HG03060 (cell line): ENCODE results near the gene SGTB.
"Not testable (repeated sequence)": the region's sequence is repeated elsewhere in the genome, so short reads cannot be mapped to it uniquely, and the experiment has no call there.

ENCODE experiments used
- ATAC-seq: cut with Tn5 transposase; IDR thresholded peaks from one replicate; pipeline ENCODE4 v1.9.1; 2021; ENCODE audit warnings: low read depth, moderate number of reproducible peaks; ENCODE audit not compliant: unreplicated experiment

The SGTB gene

DNA sequence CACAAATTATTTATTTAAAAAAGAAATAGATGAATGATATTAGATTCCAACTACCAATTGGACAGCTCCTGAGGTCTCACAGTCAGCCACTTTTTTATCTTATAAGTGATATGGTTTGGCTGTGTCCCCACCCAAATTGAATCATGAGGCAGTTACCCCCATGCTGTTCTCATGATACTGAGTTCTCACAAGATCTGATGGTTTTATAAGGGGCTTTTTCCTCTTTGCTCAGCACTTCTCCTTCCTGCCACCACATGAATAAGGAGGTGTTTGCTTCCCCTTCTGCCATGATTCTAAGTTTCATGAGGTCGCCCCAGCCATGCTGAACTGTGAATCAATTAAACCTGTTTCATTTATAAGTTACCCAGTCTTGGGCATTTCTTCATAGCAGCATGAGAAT lies 13.0 kb upstream of the SGTB start:
- ATAC-seq = no peak

DNA sequence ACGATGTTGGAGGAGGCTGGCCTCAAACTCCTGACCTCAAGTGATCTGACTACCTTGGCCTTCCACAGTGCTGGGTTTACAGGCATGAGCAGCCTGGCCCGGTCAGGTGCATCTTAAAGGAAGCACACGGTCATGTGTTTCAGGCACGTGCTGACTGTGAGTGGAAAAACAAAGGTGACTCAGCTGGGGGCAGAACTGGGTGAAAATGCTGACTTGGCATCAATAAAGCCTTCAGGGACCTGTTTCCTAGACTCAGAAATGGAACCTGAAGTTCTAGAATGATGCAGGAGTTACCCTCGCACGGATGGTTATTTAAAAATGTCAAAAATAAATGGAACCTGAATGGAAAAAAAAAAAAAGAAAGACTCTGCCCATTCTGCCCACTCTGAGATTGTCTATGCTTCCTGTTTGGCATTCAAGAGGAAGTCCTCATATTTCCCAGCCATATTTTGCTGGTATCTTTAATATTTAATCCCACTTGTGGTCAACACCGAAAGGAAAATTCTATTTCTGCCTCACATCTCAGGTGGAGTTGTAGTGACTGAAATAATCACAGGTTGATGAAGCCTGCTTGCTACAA lies 12.4 kb upstream of the SGTB start:
- ATAC-seq = not testable (repeated sequence)

DNA sequence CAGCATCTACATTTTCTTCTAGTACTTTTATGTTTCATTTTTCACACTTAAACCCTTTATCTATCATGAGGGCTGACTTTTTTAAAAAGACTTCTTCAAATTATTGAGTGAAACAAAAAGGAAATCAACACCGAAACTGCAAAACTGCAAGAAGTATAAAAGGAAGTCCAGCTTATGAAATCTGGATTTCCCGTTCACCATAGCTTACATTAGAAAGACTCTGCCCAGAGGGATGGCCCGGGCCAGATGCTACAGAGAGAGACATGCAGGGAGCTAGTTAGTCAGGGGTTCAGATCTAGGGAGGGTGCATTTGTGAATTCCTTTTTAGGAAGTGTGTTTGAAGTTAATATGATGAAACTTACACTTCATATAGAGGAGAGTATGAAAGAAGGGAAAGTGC lies 10.1 kb upstream of the SGTB start:
- not testable (repeated sequence) for ATAC-seq

DNA sequence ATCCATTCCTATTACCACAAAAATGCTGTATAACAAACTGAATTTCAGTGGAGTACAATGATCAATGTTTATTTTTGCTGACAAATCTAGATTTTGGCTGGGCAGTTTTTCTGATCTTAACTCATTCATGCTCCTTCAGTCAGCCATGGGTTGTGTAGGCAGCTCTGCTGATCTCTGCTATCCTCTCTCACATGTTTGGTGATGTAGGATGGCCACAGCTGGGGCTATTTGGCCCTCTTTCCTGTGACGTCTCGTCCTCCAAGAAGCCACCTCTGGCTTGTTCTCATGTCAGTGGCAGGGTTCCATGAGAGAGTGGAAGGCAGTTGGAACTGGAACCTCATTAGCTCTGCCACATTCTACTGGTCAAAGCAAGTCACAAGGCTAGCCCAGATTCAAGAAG lies 9.0 kb upstream of the SGTB start:
- ATAC-seq = no peak

DNA sequence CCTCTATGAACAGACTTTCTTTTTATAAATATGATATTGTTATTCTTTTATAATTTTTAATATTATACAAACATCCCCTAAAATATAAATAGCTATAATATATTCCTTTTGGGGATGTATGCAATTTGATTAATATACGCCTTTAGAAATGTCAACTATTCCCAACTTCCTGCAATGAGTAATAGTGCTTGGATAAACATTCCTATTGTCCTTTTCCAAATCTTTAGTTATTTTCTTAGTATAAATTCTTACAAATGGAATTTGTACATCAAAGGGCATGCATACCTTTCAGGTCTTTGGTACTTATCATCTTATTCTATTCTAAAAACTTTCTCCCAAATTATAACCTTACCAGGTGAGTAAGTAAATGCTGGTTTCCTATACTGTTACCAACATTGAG lies 6.3 kb upstream of the SGTB start:
- ATAC-seq = no peak

DNA sequence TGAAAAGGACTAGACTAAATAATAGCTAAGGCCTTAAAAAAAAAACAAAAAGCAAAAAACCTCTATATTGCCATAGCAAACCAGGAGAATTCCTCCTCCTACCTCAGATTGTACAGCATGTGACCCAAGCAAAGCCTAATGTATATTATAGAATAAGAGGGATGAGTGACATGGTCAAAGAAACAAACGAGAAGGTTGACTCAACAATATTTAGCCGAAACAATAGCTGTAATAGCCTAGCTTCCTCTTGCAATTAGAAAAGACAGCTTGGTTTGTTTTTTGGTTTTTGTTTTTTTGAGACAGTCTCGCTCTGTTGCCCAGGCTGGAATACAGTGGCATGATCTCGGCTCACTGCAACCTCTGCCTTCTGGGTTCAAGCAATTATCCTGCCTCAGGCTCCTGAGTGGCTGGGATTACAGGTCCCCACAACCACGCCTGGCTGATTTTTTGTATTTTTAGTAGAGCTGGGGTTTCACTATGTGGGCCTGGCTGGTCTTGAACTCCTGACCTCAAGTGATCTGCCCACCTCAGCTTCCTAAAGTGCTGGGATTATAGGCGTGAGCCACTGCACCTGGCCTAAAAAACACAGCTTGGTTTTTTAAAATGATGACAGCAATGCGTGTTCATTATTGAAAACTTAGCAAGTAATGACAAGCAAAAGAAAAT lies 5.7 kb upstream of the SGTB start:
- ATAC-seq = no peak

DNA sequence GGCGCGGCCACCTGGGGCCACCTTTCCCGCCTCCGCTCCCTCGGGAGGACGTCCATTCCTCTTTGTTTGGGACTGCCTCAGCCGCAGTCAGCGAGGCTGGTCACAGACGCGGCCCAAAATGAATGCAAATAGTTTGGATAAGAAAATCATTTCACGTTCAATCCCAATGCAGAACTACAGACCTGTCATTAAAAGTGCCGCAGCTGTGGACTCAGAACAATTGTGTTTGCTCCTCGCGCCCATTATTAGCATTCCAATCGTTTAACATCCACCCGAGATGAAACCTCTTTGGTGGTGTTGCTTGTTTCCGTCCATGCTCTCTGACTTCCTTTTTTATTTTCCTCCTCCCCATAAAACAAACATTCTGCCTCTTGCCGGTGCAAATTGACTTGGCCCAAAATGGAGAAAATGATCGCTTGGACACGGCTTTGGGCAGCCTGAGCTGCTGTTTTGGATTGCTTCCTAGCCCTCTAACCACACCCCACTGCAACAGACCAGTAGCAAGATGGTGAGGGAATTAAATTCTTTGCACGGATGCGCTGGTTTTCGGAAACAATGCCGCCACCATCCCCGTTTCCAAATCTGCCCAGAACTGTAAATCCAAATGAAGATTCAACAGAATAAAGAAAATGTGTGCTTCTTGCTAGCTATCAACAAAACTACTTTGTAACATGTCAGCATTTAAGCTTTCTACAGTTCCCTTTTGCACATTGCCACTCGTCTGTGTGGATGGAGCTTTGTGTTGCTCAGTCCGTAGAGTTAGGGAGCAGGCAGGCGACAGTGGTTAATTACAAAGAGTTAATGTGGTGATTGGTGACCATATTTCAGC lies 880 bp upstream of the SGTB start:
- ATAC-seq = no peak

DNA sequence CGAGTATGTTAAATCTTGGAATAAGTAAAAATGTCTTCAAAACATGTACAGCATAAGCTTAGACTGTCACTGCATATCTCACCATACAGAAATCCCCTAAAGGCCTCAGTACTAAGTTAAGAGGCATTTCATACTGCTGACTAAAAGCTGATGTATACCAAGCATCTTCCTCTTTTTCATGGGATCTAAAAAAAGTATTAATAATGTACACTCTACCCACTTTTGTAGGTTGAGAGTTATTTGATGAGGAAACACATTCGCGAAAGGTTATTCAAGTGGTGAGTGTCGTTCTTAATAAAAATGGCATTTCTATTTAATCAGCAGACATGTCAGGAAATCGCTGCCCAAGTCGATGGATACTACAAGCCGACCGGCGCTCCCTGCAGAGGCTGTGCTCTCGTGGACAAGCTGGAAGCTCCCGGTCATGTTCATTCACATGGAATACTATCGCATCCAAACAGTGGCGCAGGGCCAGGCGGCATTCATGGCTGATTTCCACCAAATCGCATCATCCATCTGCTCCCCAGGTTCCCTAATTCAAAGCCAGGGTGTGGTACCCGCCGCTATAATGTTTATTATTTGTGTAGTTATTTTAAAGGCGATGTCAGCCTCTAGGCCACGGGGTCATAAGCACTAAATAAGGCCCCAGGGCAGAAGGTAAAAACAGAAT lies 724 bp downstream of the SGTB start:
- peak; percentile 32 for ATAC-seq

DNA sequence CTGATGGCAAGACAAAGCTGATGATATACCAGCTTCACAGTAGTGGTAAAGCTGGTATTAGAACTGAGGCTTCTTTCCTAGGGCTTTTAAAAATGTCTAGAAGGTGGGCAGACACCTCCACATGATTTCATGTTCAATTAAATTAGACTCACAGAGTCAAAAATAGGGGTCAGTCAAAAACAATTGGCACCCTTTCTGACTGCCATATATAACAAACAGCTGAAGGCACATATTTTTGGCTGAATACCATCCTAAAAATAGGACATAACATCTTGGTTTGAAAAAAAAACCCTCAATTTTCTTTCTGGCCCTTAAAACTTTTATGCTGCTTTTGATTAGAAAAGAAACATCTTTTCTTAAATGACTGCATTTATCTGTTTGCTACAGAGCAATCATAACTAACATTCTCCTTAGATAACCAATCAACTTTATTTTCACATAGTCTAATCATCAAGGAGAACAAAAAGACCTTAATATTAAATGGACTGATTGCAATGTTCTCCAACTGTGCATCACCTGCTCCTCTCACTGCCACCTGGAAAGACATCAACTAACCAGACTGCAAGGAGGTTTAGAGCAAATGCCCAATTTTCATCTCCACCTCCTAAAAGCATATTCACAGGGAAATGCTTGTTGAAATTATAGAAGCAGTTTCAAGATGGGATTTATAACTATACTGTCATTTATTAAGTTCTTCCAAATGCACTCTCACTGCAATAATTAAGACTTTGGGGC lies 3.2 kb downstream of the SGTB start:
- no peak for ATAC-seq

DNA sequence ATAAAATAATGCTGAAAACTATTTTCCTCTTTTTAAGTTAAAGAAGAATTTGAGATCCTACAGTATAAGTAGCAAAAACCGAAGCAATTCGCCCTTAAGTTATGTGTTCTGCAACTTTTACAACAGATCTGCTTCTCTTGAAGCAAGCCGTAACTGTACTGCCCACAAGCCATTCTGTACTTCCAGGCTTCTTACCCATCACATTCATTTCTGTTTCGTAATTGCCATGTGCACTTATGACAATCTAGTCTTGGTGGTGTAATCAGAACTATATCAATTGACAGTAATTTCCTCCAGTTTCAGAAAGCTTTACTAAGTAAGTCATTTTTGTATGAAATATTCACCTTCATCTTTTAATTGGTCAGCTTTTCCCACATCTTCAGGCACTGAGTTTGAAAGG lies 13.8 kb downstream of the SGTB start:
- no peak for ATAC-seq

DNA sequence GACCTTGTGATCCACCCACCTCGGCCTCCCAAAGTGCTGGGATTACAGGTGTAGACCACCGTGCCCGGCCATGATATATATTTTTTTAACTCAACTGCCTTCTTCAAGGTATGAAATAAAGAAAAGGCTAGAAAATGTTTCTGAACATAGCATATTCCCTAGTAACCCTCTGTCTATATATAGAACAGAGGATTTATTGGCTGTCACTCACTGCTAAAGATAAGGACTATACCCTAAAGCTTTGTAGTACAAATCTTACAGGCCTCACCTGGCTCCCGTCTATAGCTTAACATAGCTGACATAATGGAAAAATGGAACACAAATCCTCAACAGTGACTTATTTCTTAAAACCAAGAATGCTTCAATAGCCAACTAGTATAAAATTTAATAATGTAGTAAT lies 14.2 kb downstream of the SGTB start:
- ATAC-seq = no peak

DNA sequence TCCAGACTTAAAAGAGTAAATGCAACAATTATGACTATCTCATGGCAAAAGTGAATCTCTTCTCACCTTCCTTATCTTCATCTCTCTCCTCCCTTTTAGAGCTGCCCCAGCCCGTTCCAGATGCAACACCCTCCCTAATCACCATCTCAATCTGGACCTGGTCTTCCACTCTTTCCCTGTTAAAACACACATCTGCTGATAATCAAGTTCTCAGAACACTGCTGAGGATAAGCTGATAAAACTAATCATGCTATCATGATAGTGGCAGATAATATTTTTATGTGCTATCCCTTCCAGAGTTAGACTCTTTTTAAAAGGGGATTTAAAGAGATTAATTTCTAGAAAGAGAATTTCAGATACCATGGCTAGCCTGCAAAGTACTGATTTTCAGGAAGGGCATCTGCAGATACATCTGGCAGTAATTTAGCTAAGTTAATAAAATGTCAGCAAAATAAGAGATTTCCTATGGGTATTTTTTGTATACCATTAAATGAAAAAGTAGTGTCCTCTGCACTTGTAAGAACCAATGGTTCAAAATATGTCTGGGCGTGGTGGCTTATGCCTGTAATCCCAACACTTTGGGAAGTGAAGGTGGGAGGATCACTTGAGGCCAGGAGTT lies 17.2 kb downstream of the SGTB start:
- ATAC-seq = no peak

DNA sequence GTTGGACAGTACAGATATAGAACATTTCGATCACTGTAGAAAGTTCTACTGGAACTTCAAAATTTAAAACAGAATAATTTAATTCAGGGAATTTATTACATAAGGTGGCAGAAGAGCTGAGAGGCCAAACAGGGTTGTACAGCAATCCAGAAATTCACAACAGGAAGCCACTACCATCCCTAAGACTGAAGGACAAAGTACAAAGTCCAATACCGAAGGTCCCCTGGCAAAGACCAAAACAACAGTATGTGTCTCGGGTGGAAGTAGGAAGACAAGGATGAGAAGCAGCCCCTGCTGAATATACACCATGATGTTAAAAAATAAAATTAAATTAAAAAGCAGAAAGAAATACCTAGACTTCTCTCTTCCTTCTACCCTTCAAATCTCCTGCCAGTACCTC lies 19.9 kb downstream of the SGTB start:
- ATAC-seq = no peak

DNA sequence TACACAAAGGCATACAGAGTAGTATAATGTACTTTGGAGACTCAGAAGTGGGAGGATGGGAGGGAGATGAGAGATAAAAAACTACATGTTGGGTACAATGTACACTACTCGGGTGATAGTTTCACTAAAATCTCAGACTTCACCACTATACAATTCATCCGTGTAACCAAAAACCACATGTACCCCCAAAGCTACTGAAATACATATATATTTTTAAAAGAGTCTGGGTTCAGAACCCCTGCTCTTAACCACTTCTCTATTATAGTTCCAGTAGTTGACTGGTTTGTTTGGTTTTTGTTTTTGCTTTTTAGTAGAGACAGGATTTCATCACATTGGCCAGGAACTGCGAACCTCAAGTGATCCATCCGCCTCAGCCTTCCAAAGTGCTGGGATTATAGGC lies 22.6 kb downstream of the SGTB start:
- ATAC-seq = no peak

DNA sequence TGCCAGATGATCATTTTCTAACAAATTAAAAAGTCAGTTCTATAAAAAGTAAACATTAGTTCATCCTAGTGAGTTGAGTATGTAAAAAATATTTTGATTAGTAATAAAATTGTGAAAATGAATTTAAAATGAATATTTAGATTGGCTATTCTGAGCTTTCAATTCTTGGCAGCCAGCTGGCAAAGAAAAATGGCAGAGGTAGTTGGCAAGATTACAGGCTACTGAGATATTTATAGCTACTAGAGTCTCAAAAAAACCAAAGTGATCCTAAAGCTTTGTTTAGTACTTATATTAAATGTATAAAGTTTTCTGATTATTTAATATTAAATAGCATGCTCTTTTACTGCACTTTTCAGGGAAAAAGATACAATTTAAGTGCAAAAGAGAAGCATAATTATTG lies 25.0 kb downstream of the SGTB start:
- ATAC-seq = no peak

DNA sequence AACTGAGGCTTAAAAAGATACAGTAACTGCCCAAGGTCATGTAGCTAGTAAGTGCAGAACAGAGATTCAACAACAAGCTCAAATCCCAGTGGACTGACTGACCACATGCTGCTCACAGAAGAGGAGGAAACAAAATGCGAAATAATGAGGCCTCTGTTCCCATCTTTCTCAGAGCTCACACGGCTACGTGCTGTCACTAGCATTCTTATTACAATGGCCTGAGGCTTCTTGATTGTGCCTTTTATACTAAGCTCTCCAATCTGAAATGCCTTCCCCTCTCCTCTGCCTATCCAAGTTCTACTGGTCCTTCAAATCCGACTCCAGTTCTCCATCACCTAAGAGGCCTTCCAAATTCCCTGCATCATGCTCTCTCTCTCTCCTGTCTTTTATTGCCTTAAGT lies 26.0 kb downstream of the SGTB start:
- ATAC-seq = no peak

DNA sequence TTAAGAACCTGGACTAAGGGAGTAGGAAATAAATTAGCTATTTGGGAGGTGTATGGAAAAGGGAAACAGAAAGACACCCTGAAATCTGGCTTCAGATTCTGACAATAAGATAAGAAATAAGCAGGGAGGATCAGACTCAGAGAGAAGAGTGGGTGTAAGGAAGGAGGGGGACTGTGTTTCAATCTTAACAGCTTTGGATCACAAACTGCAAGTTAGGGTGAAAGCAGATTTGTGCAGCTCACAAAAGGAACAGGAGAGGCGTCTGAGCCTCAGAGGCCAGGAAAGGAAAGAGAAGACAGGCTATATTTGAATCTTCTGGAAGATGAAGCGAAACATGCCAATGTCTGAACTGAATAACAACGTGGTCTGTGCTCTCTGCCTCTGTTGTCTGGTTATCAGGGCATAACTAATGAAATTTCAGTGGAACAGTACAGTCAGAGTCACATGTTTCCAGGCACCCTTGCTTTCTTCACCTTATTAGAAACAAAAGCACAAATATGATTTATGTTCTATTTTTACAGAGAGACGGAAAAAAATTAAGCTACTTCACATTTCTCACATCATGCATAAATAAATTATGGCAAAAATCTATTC lies 26.6 kb downstream of the SGTB start:
- no peak for ATAC-seq

DNA sequence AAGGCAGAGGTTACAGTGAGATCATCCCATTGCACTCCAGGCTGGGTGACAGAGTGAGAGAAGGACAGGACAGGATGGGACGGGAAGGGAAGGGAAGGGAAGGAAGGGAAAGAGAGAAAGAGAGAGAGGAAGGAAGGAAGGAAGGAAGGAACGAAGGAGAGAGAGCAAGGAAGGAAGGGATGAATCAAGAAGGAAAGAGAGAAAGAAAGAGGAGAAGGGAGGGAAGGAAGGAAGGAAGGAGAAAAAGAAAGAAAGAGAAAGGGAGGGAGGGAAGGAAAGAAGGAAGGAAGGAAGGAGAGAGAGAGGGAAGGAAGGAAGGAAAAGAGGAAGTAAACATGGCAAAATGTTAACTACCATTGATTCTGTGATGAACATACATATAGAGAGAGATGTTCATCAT lies 28.8 kb downstream of the SGTB start:
- ATAC-seq = no peak

DNA sequence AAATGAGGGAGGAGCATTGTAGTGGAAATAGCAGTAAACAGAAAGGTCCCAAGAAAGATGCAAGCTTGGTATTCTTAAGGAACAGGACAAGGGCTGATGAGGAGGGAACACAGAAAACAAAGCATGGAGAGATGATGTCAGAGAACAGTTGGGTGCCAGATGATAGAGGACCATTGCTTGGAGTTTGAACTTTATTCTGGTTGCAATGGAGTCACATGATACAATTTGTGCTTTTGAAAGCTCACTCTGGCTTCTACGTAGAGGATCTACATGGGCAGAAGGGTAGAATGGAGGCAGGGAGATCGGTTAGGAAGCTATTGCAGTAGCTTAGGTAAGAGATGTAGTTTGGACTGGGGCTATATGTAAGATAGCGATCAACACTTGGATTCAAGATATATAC lies 39.8 kb downstream of the SGTB start:
- no peak for ATAC-seq

DNA sequence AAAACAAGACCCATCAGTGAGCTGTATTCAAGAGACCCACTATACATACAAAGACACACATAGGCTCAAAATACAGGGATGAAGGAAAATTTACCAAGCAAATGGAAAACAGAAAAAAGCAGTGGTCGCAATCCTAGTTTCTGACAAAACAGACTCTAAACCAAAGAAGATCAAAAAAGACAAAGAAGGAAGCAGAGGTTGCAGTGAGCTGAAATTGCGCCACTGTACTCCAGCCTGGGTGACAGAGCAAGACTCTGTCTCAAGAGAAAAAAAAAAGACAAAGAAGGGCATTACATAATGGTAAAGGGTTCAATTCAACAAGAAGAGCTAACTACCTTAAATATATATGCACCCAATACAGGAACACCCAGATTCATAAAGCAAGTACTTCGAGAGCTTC lies 45.9 kb downstream of the SGTB start:
- ATAC-seq = not testable (repeated sequence)
